A549 (cell line): ENCODE measurements around the gene KCNMA1. TPM values are rescaled to one million over a fixed set of nuclear protein-coding genes. Genes with fewer than 3 reads are reported as not detected.

Experiments used
- ATAC-seq, 2 experiments: fragments of 200-7000 bp in 1 of 2; fragments of >200 bp in 1 of 2; cut with Nextera tagmentation in 1 of 2; cut with Tn5 transposase in 1 of 2; 3 replicates each; pipeline versions ENCODE4 v1.8.0 to v1.9.1; 2018 to 2020; ENCODE audit warnings: mild to moderate bottlenecking in 1 of 2, moderate library complexity in 1 of 2
- CTCF ChIA-PET: fragments of 300-600 bp; sonication (Branson Sonifier 250); formaldehyde crosslinking; extraction: SDS; loops from one replicate; lab custom pipeline; 2021; ENCODE audit warnings: antibody characterized with exemption, inconsistent platforms; lab: Yijun Ruan, JAX
- POLR2A ChIA-PET: fragments of 350-600 bp; formaldehyde crosslinking; extraction: SDS; loops from one replicate; lab custom pipeline; 2021; ENCODE audit warnings: antibody characterized with exemption, inconsistent platforms; lab: Yijun Ruan, JAX
- DNase-seq, 2 experiments: peaks; one replicate each; pipeline versions ENCODE4 v3.0.0 to v3.0.0-alpha.2; 2011 to 2016; ENCODE audit warnings: low read depth in 1 of 2, low spot score in 1 of 2
- FAIRE-seq: peaks from 2 replicates; lab custom pipeline; 2011; peaks lifted over from hg19 to GRCh38; lab: Jason Lieb, UNC
- H3K27ac ChIP-seq, 2 experiments: fragments of >200 bp; sonication (Bioruptor Twin); formaldehyde crosslinking; 3 replicates each; pipeline ENCODE4 v1.5.1; 2016 to 2017
- H3K4me1 ChIP-seq: fragments of >200 bp; sonication (Bioruptor Twin); formaldehyde crosslinking; 3 replicates; pipeline ENCODE4 v1.6.1; 2016
- H3K4me2 ChIP-seq: fragments of >200 bp; sonication (Bioruptor Twin); formaldehyde crosslinking; 3 replicates; pipeline ENCODE4 v1.6.1; 2016
- H3K4me3 ChIP-seq: fragments of >200 bp; sonication (Bioruptor Twin); formaldehyde crosslinking; 3 replicates; pipeline ENCODE4 v1.5.1; 2016
- H3K9me3 ChIP-seq: fragments of >200 bp; sonication (Bioruptor Twin); formaldehyde crosslinking; 3 replicates; pipeline ENCODE4 v1.6.1; 2016
- CBX2 ChIP-seq: fragments of 200-600 bp; sonication (generic); IDR thresholded peaks from 2 replicates; pipeline ENCODE4 v1.6.1; 2016; ENCODE audit warnings: low read depth, mild to moderate bottlenecking, borderline replicate concordance
- EHF ChIP-seq: fragments of 250-450 bp; sonication (Bioruptor Pico); IDR thresholded peaks from 2 replicates; pipeline ENCODE4 v1.5.0; 2020; ENCODE audit warnings: mild to moderate bottlenecking
- EHMT2 ChIP-seq: fragments of 200-600 bp; sonication (generic); IDR thresholded peaks from 2 replicates; pipeline ENCODE4 v1.6.1; 2016; ENCODE audit warnings: antibody characterized with exemption, low read depth, mild to moderate bottlenecking, moderate library complexity
- ESRRA ChIP-seq: fragments of 150-350 bp; IDR thresholded peaks from 2 replicates; pipeline ENCODE4 v1.6.1; 2014; ENCODE audit warnings: mild to moderate bottlenecking, low read length, borderline replicate concordance
- HEYL ChIP-seq: fragments of 250-450 bp; sonication (Bioruptor Pico); IDR thresholded peaks from 2 replicates; pipeline ENCODE4 v1.8.0; 2021; ENCODE audit warnings: mild to moderate bottlenecking, moderate library complexity
- HOXB13 ChIP-seq: fragments of 250-450 bp; sonication (Bioruptor Pico); IDR thresholded peaks from 2 replicates; pipeline ENCODE4 v1.5.0; 2020; ENCODE audit warnings: low read depth, mild to moderate bottlenecking, moderate library complexity
- HOXB5 ChIP-seq: fragments of 250-450 bp; sonication (Bioruptor Pico); IDR thresholded peaks from 2 replicates; pipeline ENCODE4 v1.5.0; 2020; ENCODE audit warnings: mild to moderate bottlenecking, moderate library complexity
- JUN ChIP-seq, 2 experiments: fragments of >200 bp; sonication (Bioruptor Twin); formaldehyde crosslinking; IDR thresholded peaks; 2 replicates in 1 of 2; 3 replicates in 1 of 2; pipeline ENCODE4 v1.6.1; 2016 to 2017
- NPAS2 ChIP-seq: fragments of 250-450 bp; sonication (Bioruptor Pico); IDR thresholded peaks from 2 replicates; pipeline ENCODE4 v1.8.0; 2022; ENCODE audit warnings: mild to moderate bottlenecking, moderate library complexity, borderline replicate concordance
- POLR2A ChIP-seq: IDR thresholded peaks from 2 replicates; pipeline ENCODE4 v1.6.1; 2012; ENCODE audit warnings: mild to moderate bottlenecking, low read length
- RAD21 ChIP-seq, 2 experiments: fragments of >200 bp in 1 of 2; sonication (Bioruptor Twin) in 1 of 2; formaldehyde crosslinking in 1 of 2; IDR thresholded peaks in 1 of 2; conservative IDR thresholded peaks in 1 of 2; 2 replicates in 1 of 2; 3 replicates in 1 of 2; pipeline ENCODE4 v1.6.1; 2012 to 2018; ENCODE audit warnings: inconsistent platforms in 1 of 2
- RARB ChIP-seq: fragments of 250-450 bp; sonication (Bioruptor Pico); IDR thresholded peaks from 2 replicates; pipeline ENCODE4 v1.8.0; 2021; ENCODE audit warnings: mild to moderate bottlenecking, moderate library complexity
- RCOR1 ChIP-seq: fragments of 150-350 bp; IDR thresholded peaks from 2 replicates; pipeline ENCODE4 v1.6.1; 2014; ENCODE audit warnings: antibody characterized with exemption, low read length, low read depth
- ZC3H11A ChIP-seq: fragments of 450-650 bp; IDR thresholded peaks from 2 replicates; pipeline ENCODE4 v1.6.1; 2014; ENCODE audit warnings: antibody characterized with exemption, mild to moderate bottlenecking
- ZFP36 ChIP-seq: fragments of 450-650 bp; IDR thresholded peaks from 2 replicates; pipeline ENCODE4 v1.6.1; 2014; ENCODE audit warnings: borderline replicate concordance; ENCODE audit not compliant: partially characterized antibody
- ZSCAN20 ChIP-seq: fragments of 250-450 bp; sonication (Bioruptor Pico); IDR thresholded peaks from 2 replicates; pipeline ENCODE4 v1.8.0; 2022; ENCODE audit warnings: mild to moderate bottlenecking, moderate library complexity
- WGBS: methylation state at CpG from one replicate; pipeline ENCODE4 v1.1.6; 2017; ENCODE audit errors: missing lambda C conversion rate; 5-methylcytosine and 5-hydroxymethylcytosine counted together
- polyA plus RNA-seq, 4 experiments: library from polyadenylated mRNA; depleted of rRNA in 3 of 4; stranded (reverse); fragments of >200 nt; fragmentation: RNase III in 1 of 4; extraction: RNeasy Plus Mini Kit Qiagen cat#74134 plus additional on column Dnase treatment in 1 of 4; gene quantifications; 2 replicates in 3 of 4; 3 replicates in 1 of 4; pipeline ENCODE4 v1.2.3, GENCODE V29; 2011 to 2017
- TF ChIP-seq, protein P1 (sequence below): fragments of >200 bp; sonication (Bioruptor Twin); formaldehyde crosslinking; IDR thresholded peaks from 3 replicates; pipeline ENCODE4 v1.6.1; 2016
- TF ChIP-seq, protein P2 (sequence below): fragments of 450-650 bp; IDR thresholded peaks from 2 replicates; pipeline ENCODE4 v1.6.1; 2014; ENCODE audit warnings: antibody characterized with exemption
- TF ChIP-seq, protein P3 (sequence below): fragments of 150-350 bp; IDR thresholded peaks from 2 replicates; pipeline ENCODE4 v1.6.1; 2014; ENCODE audit warnings: low read depth, mild to moderate bottlenecking, low read length
- TF ChIP-seq, protein P4 (sequence below): fragments of 250-450 bp; sonication (Bioruptor Pico); IDR thresholded peaks from 2 replicates; pipeline ENCODE4 v1.5.0; 2020; ENCODE audit warnings: low read depth, mild to moderate bottlenecking, moderate library complexity

Gene KCNMA1
- polyA plus RNA-seq, 2 of the 4 experiments (the other 2 are of a cell fraction), result 14.9 to 30.6 TPM

DNA sequence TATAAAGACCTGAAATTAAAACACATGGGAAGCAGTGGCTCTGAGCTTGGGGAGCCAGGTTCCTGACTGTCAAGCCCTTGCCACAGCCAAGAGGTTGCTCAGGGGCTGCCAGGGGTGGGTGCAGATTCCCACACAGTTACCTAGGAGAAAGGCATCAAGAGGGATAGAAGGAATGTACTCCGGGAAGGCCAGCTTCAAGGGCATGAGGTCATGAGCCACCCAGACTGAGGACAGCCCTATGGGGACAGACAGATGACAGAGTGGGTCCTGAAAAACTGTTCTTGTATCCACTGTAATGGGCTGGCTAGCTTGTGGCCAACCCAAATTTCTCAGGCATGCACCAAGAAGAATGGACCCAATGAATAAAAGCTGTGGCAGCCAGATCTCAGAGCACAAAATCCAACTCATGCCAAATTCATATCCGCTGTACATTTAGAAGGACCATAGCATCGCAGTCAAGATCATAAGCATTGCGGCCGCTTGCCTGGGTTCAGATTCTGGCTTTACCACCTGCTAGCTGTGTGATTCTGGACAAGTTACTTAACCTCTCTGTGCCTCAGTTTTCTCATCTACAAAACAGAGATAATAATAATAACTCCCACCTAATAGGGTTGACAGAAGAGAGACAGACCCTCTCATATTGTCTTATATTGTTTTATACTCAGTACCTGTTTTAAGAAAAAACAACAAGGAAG, 44.9 kb upstream of the KCNMA1 start:
- H3K4me1 ChIP-seq, result peaks cover 10% of the 10 kb centered on the region; the same call in 1 of the 3 replicates
- FAIRE-seq, result no peak
- WGBS, result 97% methylated on average over 5 of the region's 5 CpGs
- DNase-seq, result no peak
- peak overlapping the region; percentile 30; the same call in 2 of the 3 replicates for H3K4me2 ChIP-seq
- no peaks in the 10 kb centered on the region for H3K9me3 ChIP-seq
- no peak for ATAC-seq
- POLR2A ChIA-PET, result no interaction called here
- TF ChIP-seq ZFP36 (peak; percentile 16), EHMT2 (no peak)
- H3K27ac ChIP-seq, result no peak overlapping the region
- CTCF ChIA-PET, result interaction anchor here (1.3 to 3.3 kb wide), 4 partner anchors 13 to 432 kb away, joined by 3 to 16 read pairs (median 4); no protein-coding TSS in a partner anchor
- no peak overlapping the region for H3K4me3 ChIP-seq

DNA sequence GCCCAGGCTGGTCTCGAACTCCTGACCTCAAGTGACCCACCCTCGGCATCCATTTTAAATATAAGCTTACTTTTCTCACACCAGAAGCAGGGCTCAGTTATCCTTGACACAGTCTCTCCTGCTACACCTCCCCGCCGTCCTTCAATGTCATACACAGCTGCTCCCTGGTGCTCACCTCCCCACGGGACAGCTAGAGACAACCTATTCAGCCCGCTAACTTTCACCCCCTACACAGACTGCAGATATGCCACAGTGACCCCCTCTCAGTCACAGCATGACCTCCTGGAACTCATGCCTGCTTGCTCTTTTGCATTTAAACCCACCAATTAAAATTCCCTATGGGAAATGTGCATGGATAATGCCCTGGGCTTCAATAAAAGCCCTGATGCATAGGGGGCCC, 44.2 kb upstream of the KCNMA1 start:
- no peak overlapping the region for H3K4me3 ChIP-seq
- ChIA-PET POLR2A (no interaction called here), CTCF (interaction anchor here (1.1 to 3.3 kb wide), 5 partner anchors 13 to 516 kb away, joined by 3 to 16 read pairs (median 4); no protein-coding TSS in a partner anchor)
- no peak for FAIRE-seq
- DNase-seq, result no peak
- H3K9me3 ChIP-seq, result no peaks in the 10 kb centered on the region
- ATAC-seq, result no peak
- H3K27ac ChIP-seq, result no peak overlapping the region
- no peak overlapping the region for H3K4me2 ChIP-seq
- 56% methylated on average over 6 of the region's 6 CpGs for WGBS
- H3K4me1 ChIP-seq, result peaks cover 10% of the 10 kb centered on the region; the same call in 1 of the 3 replicates
- TF ChIP-seq HOXB13 (CRISPR knock-in tag) (no peak), EHF (CRISPR knock-in tag) (no peak), RARB (CRISPR knock-in tag) (no peak), POLR2A (no peak), ZSCAN20 (CRISPR knock-in tag) (no peak)
- TF ChIP-seq, protein P1, sequence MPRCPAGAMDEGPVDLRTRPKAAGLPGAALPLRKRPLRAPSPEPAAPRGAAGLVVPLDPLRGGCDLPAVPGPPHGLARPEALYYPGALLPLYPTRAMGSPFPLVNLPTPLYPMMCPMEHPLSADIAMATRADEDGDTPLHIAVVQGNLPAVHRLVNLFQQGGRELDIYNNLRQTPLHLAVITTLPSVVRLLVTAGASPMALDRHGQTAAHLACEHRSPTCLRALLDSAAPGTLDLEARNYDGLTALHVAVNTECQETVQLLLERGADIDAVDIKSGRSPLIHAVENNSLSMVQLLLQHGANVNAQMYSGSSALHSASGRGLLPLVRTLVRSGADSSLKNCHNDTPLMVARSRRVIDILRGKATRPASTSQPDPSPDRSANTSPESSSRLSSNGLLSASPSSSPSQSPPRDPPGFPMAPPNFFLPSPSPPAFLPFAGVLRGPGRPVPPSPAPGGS, result no peak

DNA sequence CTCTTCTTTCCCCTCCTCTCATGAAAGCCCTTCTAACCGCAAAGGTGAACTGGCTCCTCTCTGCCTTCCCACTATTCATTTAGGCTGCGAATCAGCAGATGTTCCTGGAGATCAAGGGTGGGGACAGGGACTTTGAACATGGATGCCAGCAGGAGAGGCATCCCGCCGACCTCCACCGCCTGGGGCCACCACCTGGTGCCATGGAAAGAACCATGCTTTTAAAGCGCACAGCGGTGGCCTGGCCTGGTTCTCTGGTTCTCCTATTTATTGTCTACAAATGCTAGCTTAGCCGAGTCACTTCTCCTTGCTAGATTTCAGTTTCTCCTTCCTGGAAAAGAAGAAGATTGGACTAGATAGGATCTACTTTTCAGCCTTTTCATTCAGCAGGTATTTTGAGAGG, 43.2 kb upstream of the KCNMA1 start:
- ChIA-PET CTCF (interaction anchor here (1.1 to 3.3 kb wide), 3 partner anchors 9 to 515 kb away, joined by 3 to 16 read pairs (median 4); no protein-coding TSS in a partner anchor), POLR2A (no interaction called here)
- ATAC-seq, result no peak
- peaks cover 10% of the 10 kb centered on the region; the same call in 1 of the 3 replicates for H3K4me1 ChIP-seq
- H3K9me3 ChIP-seq, result no peaks in the 10 kb centered on the region
- H3K4me3 ChIP-seq, result no peak overlapping the region
- DNase-seq, result no peak
- TF ChIP-seq POLR2A (no peak), ESRRA (no peak), RAD21 (conservative IDR thresholded peaks at IDR 0.05 in 1 of 2, IDR thresholded peaks at IDR 0.05 in 1 of 2) (no peak), ZC3H11A (no peak), HOXB13 (CRISPR knock-in tag) (no peak), CBX2 (no peak), HOXB5 (no peak), NPAS2 (no peak), HEYL (CRISPR knock-in tag) (no peak), RCOR1 (no peak), JUN (IDR thresholded peaks at IDR 0.05) (no peak)
- TF ChIP-seq, protein P2, sequence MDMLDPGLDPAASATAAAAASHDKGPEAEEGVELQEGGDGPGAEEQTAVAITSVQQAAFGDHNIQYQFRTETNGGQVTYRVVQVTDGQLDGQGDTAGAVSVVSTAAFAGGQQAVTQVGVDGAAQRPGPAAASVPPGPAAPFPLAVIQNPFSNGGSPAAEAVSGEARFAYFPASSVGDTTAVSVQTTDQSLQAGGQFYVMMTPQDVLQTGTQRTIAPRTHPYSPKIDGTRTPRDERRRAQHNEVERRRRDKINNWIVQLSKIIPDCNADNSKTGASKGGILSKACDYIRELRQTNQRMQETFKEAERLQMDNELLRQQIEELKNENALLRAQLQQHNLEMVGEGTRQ, result no peak
- TF ChIP-seq, protein P3, sequence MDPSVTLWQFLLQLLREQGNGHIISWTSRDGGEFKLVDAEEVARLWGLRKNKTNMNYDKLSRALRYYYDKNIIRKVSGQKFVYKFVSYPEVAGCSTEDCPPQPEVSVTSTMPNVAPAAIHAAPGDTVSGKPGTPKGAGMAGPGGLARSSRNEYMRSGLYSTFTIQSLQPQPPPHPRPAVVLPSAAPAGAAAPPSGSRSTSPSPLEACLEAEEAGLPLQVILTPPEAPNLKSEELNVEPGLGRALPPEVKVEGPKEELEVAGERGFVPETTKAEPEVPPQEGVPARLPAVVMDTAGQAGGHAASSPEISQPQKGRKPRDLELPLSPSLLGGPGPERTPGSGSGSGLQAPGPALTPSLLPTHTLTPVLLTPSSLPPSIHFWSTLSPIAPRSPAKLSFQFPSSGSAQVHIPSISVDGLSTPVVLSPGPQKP, result no peak
- TF ChIP-seq, protein P4, sequence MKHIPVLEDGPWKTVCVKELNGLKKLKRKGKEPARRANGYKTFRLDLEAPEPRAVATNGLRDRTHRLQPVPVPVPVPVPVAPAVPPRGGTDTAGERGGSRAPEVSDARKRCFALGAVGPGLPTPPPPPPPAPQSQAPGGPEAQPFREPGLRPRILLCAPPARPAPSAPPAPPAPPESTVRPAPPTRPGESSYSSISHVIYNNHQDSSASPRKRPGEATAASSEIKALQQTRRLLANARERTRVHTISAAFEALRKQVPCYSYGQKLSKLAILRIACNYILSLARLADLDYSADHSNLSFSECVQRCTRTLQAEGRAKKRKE (CRISPR knock-in tag), result no peak
- WGBS, result 87% methylated on average over 7 of the region's 8 CpGs
- FAIRE-seq, result no peak
- H3K27ac ChIP-seq, result no peak overlapping the region
- H3K4me2 ChIP-seq, result no peak overlapping the region
